ENCODE measurements around the gene LPP. TPM values are rescaled to one million over a fixed set of nuclear protein-coding genes. Genes with fewer than 3 reads are reported as not detected.

The LPP gene
- total and polyA plus RNA-seq, 2 of the 13 experiments (the other 11 are each of a cell fraction or from before 2014, with no cell fraction given): 19.2 to 29.9 TPM

GRCh38 chr3:188185717-188186251 lies 31.8 kb downstream of the LPP start (continued):
- TF ChIP-seq ZNF142 (CRISPR knock-in tag; IDR thresholded peaks at IDR 0.05): no peak
- TF ChIP-seq ZBTB43 (CRISPR knock-in tag; conservative IDR thresholded peaks at IDR 0.05): no peak
- no peak for TF ChIP-seq THAP8 (CRISPR knock-in tag; IDR thresholded peaks at IDR 0.05; ENCODE audit: borderline replicate concordance)
- TF ChIP-seq RFX3 (CRISPR knock-in tag; IDR thresholded peaks at IDR 0.05): no peak
- no peak for TF ChIP-seq MLLT10 (CRISPR knock-in tag; IDR thresholded peaks at IDR 0.05)
- TF ChIP-seq HMGXB4 (CRISPR knock-in tag; IDR thresholded peaks at IDR 0.05; ENCODE audit: borderline replicate concordance in 1 of 2, low read depth in 1 of 2): no peak
- no peak for TF ChIP-seq ZNF564 (CRISPR knock-in tag; IDR thresholded peaks at IDR 0.05)
- no peak for TF ChIP-seq HOXA7 (CRISPR knock-in tag; IDR thresholded peaks at IDR 0.05)
- no peak for TF ChIP-seq ZNF333 (CRISPR knock-in tag; IDR thresholded peaks at IDR 0.05; ENCODE audit: borderline replicate concordance)
- TF ChIP-seq SP5 (CRISPR knock-in tag; IDR thresholded peaks at IDR 0.05; ENCODE audit: borderline replicate concordance, low read depth): no peak
- no peak for TF ChIP-seq FIP1L1 (IDR thresholded peaks at IDR 0.05; ENCODE audit: borderline replicate concordance, insufficient read depth, low read depth, low read length)
- no peak for TF ChIP-seq ETS1 (CRISPR knock-in tag; IDR thresholded peaks at IDR 0.05)
- no peak for TF ChIP-seq ZC3H13 (CRISPR knock-in tag; IDR thresholded peaks at IDR 0.05)
- TF ChIP-seq RBM22 (optimal IDR thresholded peaks at IDR 0.05; ENCODE audit: low read length): no peak
- TF ChIP-seq ZFP37 (CRISPR knock-in tag; IDR thresholded peaks at IDR 0.05; ENCODE audit: borderline replicate concordance): no peak
